Fibroblast of skin of back (primary cell): ENCODE measurements around the gene GRIA2.

ENCODE experiments used
- DNase-seq: peaks from one replicate; pipeline ENCODE4 v3.0.0-alpha.2; 2013

GRIA2 gene

DNA sequence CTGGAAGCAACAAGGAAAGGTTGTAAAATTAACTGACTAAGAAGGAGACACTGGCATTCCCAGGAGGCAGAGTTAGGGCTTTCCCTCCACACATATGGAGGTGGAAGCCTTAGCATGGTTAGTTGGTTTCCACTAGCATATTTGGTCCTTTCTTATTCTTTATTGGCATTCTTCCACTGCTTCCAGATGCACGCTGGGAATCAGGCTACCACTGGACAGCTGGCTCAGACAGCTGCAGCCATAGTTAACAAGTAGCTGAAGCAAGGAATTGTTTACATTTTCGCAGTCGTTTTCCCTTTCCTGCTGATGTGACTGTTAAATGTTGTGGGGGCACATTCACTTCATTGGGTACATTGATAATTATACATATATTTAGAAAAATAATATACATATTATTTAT is 169.2 kb downstream of the GRIA2 start:
- no peak for DNase-seq

DNA sequence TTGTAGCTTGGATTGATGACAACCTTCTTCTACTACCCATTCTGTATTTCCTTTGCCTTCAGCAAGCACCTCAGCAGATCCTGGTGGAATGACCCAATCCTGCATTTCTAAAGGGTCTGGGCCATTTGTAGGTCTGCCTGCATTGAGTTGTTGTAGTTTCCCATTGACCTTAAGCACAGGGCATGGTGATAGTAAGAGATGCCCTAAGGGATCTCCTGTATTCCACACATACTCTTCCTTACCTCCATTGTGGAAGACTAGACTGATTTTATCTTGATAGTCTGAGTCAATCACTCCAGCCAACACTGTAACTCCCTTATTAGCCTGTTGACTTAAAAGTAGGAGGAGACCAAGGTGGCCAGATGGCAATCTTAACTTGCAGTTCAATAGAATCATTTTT is 184.5 kb downstream of the GRIA2 start:
- no peak for DNase-seq
